IMR-90 (cell line): ENCODE measurements around the gene NAGPA. TPM values are rescaled to one million over a fixed set of nuclear protein-coding genes. Genes with fewer than 3 reads are reported as not detected.

ENCODE experiments used
- ATAC-seq: fragments of 200-7000 bp; cut with Tn5 transposase; 2 replicates; pipeline ENCODE4 v1.9.1; 2020; ENCODE audit warnings: low read depth, mild to moderate bottlenecking, moderate library complexity
- BruUV-seq: library from RNA; stranded (reverse); fragments of 400-500 nt; replicated peaks from 2 replicates; lab custom pipeline; 2021; lab: Mats Ljungman, UMichigan
- CTCF ChIA-PET: fragments of 300-600 bp; formaldehyde crosslinking; extraction: SDS; loops from one replicate; lab custom pipeline; 2021; ENCODE audit warnings: antibody characterized with exemption; lab: Yijun Ruan, JAX
- POLR2A ChIA-PET: fragments of 300-600 bp; sonication (Branson Sonifier 250); formaldehyde crosslinking; loops from one replicate; lab custom pipeline; 2022; ENCODE audit warnings: antibody characterized with exemption; ENCODE audit not compliant: unreplicated experiment; lab: Charles Lee
- DNase-seq: peaks from one replicate; pipeline ENCODE4 v3.0.0; 2013
- H2AFZ ChIP-seq: replicated peaks from 2 replicates; pipeline ENCODE3; 2013; ENCODE audit warnings: low read length, mild to moderate bottlenecking; ENCODE audit not compliant: poor library complexity
- H2AK5ac ChIP-seq: 2 replicates; pipeline ENCODE4 v1.6.1; 2013; ENCODE audit warnings: low read depth, low read length, inconsistent platforms
- H2AK9ac ChIP-seq: replicated peaks from 2 replicates; pipeline ENCODE3; 2013; ENCODE audit warnings: mild to moderate bottlenecking, low read depth, low read length, moderate library complexity; ENCODE audit not compliant: poor library complexity
- H2BK120ac ChIP-seq: 2 replicates; pipeline ENCODE4 v1.6.1; 2013; ENCODE audit warnings: low read depth, low read length, inconsistent platforms
- H2BK15ac ChIP-seq: 3 replicates; pipeline ENCODE4 v1.6.1; 2013; ENCODE audit warnings: low read depth, low read length, inconsistent platforms
- H2BK20ac ChIP-seq: 2 replicates; pipeline ENCODE4 v1.6.1; 2013; ENCODE audit warnings: low read depth, mild to moderate bottlenecking, inconsistent platforms, low read length, moderate library complexity
- H2BK5ac ChIP-seq: 2 replicates; pipeline ENCODE4 v1.6.1; 2013; ENCODE audit warnings: mild to moderate bottlenecking, low read depth, low read length, inconsistent platforms; ENCODE audit not compliant: poor library complexity, severe bottlenecking
- H3K14ac ChIP-seq: replicated peaks from 2 replicates; pipeline ENCODE4 v1.6.1; 2013; ENCODE audit warnings: low read depth, low read length, inconsistent platforms
- H3K18ac ChIP-seq: 2 replicates; pipeline ENCODE4 v1.6.1; 2013; ENCODE audit warnings: low read depth, low read length, control low read depth
- H3K23ac ChIP-seq: 2 replicates; pipeline ENCODE4 v1.6.1; 2013; ENCODE audit warnings: low read depth, low read length, inconsistent platforms
- H3K27ac ChIP-seq: 2 replicates; pipeline ENCODE4 v1.5.1; 2013; ENCODE audit warnings: mild to moderate bottlenecking, control low read depth, low read length; ENCODE audit not compliant: insufficient read depth
- H3K27me3 ChIP-seq: 2 replicates; pipeline ENCODE4 v1.6.1; 2013; ENCODE audit warnings: low read length; ENCODE audit not compliant: control insufficient read depth, insufficient read depth
- H3K36me3 ChIP-seq: 2 replicates; pipeline ENCODE4 v1.6.1; 2013; ENCODE audit warnings: low read length, mixed read lengths; ENCODE audit not compliant: control insufficient read depth, insufficient read depth
- H3K4ac ChIP-seq: 2 replicates; pipeline ENCODE4 v1.6.1; 2013; ENCODE audit warnings: low read depth, low read length, inconsistent platforms
- H3K4me1 ChIP-seq: 2 replicates; pipeline ENCODE4 v1.6.1; 2013; ENCODE audit warnings: low read length, mixed read lengths; ENCODE audit not compliant: control insufficient read depth, insufficient read depth
- H3K4me2 ChIP-seq: 2 replicates; pipeline ENCODE4 v1.6.1; 2013; ENCODE audit warnings: low read depth, mild to moderate bottlenecking, control low read depth, low read length, moderate library complexity
- H3K4me3 ChIP-seq: 2 replicates; pipeline ENCODE4 v1.5.1; 2013; ENCODE audit warnings: low read depth, mild to moderate bottlenecking, control low read depth, low read length, moderate library complexity; ENCODE audit not compliant: insufficient read depth
- H3K56ac ChIP-seq: 2 replicates; pipeline ENCODE4 v1.6.1; 2013; ENCODE audit warnings: low read length, inconsistent platforms; ENCODE audit not compliant: insufficient read depth; ENCODE audit errors: extremely low read depth
- H3K79me1 ChIP-seq, 2 experiments: 2 replicates each; pipeline ENCODE4 v1.6.1; 2013; ENCODE audit warnings: low read length in 2 of 2, inconsistent platforms in 1 of 2, low read depth in 1 of 2
- H3K9ac ChIP-seq: 2 replicates; pipeline ENCODE4 v1.6.1; 2013; ENCODE audit warnings: low read depth, low read length, control low read depth
- H3K9me1 ChIP-seq: 2 replicates; pipeline ENCODE4 v1.6.1; 2013; ENCODE audit warnings: low read length, inconsistent platforms; ENCODE audit not compliant: insufficient read depth
- H3K9me3 ChIP-seq: 2 replicates; pipeline ENCODE4 v1.6.1; 2013; ENCODE audit warnings: low read length; ENCODE audit not compliant: control insufficient read depth, insufficient read depth
- H4K20me1 ChIP-seq: 2 replicates; pipeline ENCODE4 v1.6.1; 2013; ENCODE audit warnings: low read length, inconsistent platforms; ENCODE audit not compliant: insufficient read depth
- H4K5ac ChIP-seq: 2 replicates; pipeline ENCODE4 v1.6.1; 2013; ENCODE audit warnings: mild to moderate bottlenecking, low read depth, low read length, control low read depth
- H4K8ac ChIP-seq, 2 experiments: 2 replicates each; pipeline ENCODE4 v1.6.1; 2013; ENCODE audit warnings: low read depth in 2 of 2, low read length in 2 of 2, control low read depth in 1 of 2, inconsistent platforms in 1 of 2
- H4K91ac ChIP-seq: 2 replicates; pipeline ENCODE4 v1.6.1; 2013; ENCODE audit warnings: low read depth, low read length, inconsistent platforms; ENCODE audit not compliant: insufficient read depth
- BHLHE40 ChIP-seq: fragments of 150-350 bp; IDR thresholded peaks from 2 replicates; pipeline ENCODE4 v1.6.1; 2016; ENCODE audit warnings: mild to moderate bottlenecking, low read depth, low read length
- FOS ChIP-seq: fragments of 150-350 bp; IDR thresholded peaks from 2 replicates; pipeline ENCODE4 v1.6.1; 2016; ENCODE audit warnings: low read depth, low read length
- MAZ ChIP-seq: IDR thresholded peaks from 2 replicates; pipeline ENCODE4 v1.6.1; 2012; ENCODE audit warnings: low read depth, mild to moderate bottlenecking, low read length, improper control_type of control experiment, moderate library complexity, borderline replicate concordance
- MXI1 ChIP-seq: IDR thresholded peaks from 2 replicates; pipeline ENCODE4 v1.6.1; 2012; ENCODE audit warnings: low read depth, mild to moderate bottlenecking, low read length, moderate library complexity, borderline replicate concordance
- NFE2L2 ChIP-seq: fragments of 150-350 bp; IDR thresholded peaks from 2 replicates; pipeline ENCODE4 v1.6.1; 2016; ENCODE audit warnings: low read depth, mild to moderate bottlenecking, low read length
- RCOR1 ChIP-seq: IDR thresholded peaks from 2 replicates; pipeline ENCODE4 v1.6.1; 2012; ENCODE audit warnings: mild to moderate bottlenecking, low read length, improper control_type of control experiment; ENCODE audit not compliant: insufficient replicate concordance
- WGBS, 2 experiments: methylation state at CpG; one replicate each; pipeline versions ENCODE4 v1.1.5 to v1.1.7; 2013; ENCODE audit warnings: missing lambda C conversion rate in 2 of 2; ENCODE audit not compliant: insufficient read length in 1 of 2; ENCODE audit errors: extremely low coverage in 2 of 2; 5-methylcytosine and 5-hydroxymethylcytosine counted together
- dilution Hi-C: fragments of 300-500 bp; cut with HindIII; formaldehyde crosslinking; loops from one replicate; pipeline ENCODE4 v1.14.3; 2018; ENCODE audit warnings: low sequenced_read_pairs; ENCODE audit not compliant: unreplicated experiment
- in situ Hi-C: fragments of 300-500 bp; cut with MboI; formaldehyde crosslinking; loops from 3 replicates; pipeline ENCODE4 v1.14.3; 2019; ENCODE audit warnings: low sequenced_read_pairs, inconsistent platforms, mixed read lengths
- intact Hi-C: fragments of 100-400 bp; cut with micrococcal nuclease; formaldehyde crosslinking; loops from 2 replicates; pipeline ENCODE4 v1.10.0; 2022
- polyA plus RNA-seq, 3 experiments: library from polyadenylated mRNA; depleted of rRNA; stranded (reverse); fragments of >200 nt; gene quantifications; 2 replicates each; pipeline ENCODE4 v1.2.3, GENCODE V29; 2012; ENCODE audit warnings: low replicate concordance in 1 of 3
- total RNA-seq: library from RNA; depleted of rRNA; stranded (reverse); fragments of >200 nt; gene quantifications from 2 replicates; pipeline ENCODE4 v1.2.3, GENCODE V29; 2012
- TF ChIP-seq, protein P1 (sequence below): conservative IDR thresholded peaks from 2 replicates; pipeline ENCODE4 v1.5.1; 2012; ENCODE audit warnings: mild to moderate bottlenecking, low read depth, low read length, improper control_type of control experiment
- TF ChIP-seq, protein P2 (sequence below): fragments of 150-350 bp; IDR thresholded peaks from 2 replicates; pipeline ENCODE4 v1.6.1; 2016; ENCODE audit warnings: low read depth, mild to moderate bottlenecking, low read length, moderate library complexity, borderline replicate concordance

The NAGPA gene
- total and polyA plus RNA-seq, 2 of the 4 experiments (the other 2 are of a cell fraction): 6.5 to 12.2 TPM

DNA sequence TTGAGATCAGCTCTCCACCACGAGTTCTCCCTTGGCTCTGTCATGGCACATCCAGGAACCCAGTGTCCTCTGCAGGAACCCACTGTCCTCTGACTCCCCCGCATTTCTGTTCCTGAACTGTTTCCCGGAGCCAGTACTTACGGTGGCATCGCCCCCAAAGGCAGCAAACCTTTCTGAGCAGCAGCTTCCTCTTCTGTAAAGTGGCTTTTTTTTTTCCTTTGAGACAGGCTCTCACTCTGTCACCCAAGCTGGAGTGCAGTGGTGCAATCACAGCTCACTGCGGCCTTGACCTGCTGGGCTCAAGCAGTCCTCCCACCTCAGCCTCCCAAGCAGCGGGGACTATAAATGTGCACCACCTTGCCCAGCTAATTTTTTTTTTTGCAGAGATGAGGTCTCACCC is 32.2 kb downstream of the NAGPA start:
- ChIA-PET POLR2A (no interaction called here), CTCF (no interaction called here)
- Histone ChIP-seq H4K5ac (no peak overlapping the region), H3K4me1 (no peaks in the 10 kb centered on the region), H3K27me3 (peaks cover 8% of the 10 kb centered on the region; the same call in 1 of the 2 replicates), H2AK9ac (no peak overlapping the region), H3K79me1 (no peaks in the 10 kb centered on the region), H2BK20ac (no peak overlapping the region), H2AK5ac (no peak overlapping the region), H2BK120ac (no peak overlapping the region), H2BK15ac (no peak overlapping the region), H3K4me2 (no peak overlapping the region), H3K56ac (no peak overlapping the region), H4K8ac (no peak overlapping the region), H4K91ac (no peak overlapping the region), H3K9me3 (no peaks in the 10 kb centered on the region), H3K18ac (no peak overlapping the region), H3K9me1 (no peaks in the 10 kb centered on the region), H2AFZ (no peak overlapping the region), H4K20me1 (no peaks in the 10 kb centered on the region), H3K23ac (no peak overlapping the region), H3K27ac (no peak overlapping the region), H2BK5ac (no peak overlapping the region), H3K36me3 (no peaks in the 10 kb centered on the region), H3K4ac (no peak overlapping the region), H3K14ac (no peak overlapping the region), H3K4me3 (no peak overlapping the region), H3K9ac (no peak overlapping the region)
- BruUV-seq: no TSS peak
- intact Hi-C loops: no loop called here
- dilution Hi-C loops: no loop called here
- in situ Hi-C loops: no loop called here
- WGBS, 2 experiments: 75% methylated on average over 6 of the region's 7 CpGs; no CpG with 5 or more reads in 1 of the 2 experiments
- no peak for ATAC-seq
- no peak for TF ChIP-seq MXI1
- no peak for TF ChIP-seq BHLHE40
- TF ChIP-seq NFE2L2: no peak
- no peak for TF ChIP-seq FOS
- TF ChIP-seq, protein P1, sequence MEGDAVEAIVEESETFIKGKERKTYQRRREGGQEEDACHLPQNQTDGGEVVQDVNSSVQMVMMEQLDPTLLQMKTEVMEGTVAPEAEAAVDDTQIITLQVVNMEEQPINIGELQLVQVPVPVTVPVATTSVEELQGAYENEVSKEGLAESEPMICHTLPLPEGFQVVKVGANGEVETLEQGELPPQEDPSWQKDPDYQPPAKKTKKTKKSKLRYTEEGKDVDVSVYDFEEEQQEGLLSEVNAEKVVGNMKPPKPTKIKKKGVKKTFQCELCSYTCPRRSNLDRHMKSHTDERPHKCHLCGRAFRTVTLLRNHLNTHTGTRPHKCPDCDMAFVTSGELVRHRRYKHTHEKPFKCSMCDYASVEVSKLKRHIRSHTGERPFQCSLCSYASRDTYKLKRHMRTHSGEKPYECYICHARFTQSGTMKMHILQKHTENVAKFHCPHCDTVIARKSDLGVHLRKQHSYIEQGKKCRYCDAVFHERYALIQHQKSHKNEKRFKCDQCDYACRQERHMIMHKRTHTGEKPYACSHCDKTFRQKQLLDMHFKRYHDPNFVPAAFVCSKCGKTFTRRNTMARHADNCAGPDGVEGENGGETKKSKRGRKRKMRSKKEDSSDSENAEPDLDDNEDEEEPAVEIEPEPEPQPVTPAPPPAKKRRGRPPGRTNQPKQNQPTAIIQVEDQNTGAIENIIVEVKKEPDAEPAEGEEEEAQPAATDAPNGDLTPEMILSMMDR: no peak
- TF ChIP-seq, protein P2, sequence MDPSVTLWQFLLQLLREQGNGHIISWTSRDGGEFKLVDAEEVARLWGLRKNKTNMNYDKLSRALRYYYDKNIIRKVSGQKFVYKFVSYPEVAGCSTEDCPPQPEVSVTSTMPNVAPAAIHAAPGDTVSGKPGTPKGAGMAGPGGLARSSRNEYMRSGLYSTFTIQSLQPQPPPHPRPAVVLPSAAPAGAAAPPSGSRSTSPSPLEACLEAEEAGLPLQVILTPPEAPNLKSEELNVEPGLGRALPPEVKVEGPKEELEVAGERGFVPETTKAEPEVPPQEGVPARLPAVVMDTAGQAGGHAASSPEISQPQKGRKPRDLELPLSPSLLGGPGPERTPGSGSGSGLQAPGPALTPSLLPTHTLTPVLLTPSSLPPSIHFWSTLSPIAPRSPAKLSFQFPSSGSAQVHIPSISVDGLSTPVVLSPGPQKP: no peak
- TF ChIP-seq MAZ: no peak
- no peak for TF ChIP-seq RCOR1
- DNase-seq: no peak
